Stimulated activated CD4-positive, alpha-beta T cell treated with anti-CD3 and anti-CD28 coated beads, Interleukin-1b, Interleukin-23, amount 100 ng/mL, for 48 hours (primary cell): ENCODE data around the gene CDH4.

Experiments used
- DNase-seq: peaks from one replicate; pipeline ENCODE4 v3.0.0-alpha.2; 2020

Gene CDH4

DNA sequence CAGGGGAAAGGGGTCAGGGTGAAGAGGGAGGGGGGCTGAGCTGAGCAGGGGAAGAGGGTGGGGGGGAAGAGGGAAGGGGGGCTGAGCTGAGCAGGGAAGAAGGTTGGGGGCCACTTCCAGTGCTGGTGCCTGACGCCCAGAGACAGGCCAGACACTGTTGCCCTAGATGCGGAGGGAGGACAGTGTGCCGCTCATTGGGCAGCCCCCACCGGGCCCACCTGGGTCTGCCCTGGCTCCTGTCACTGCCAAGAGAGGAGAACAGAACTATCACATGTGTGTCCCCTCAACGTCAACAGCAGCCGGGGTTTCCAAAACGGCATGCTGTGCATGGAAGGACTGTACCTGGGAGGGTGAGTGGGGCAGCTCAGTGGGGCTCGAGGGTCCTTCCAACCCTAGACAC is 342.1 kb downstream of the CDH4 start:
- DNase-seq, result no peak

DNA sequence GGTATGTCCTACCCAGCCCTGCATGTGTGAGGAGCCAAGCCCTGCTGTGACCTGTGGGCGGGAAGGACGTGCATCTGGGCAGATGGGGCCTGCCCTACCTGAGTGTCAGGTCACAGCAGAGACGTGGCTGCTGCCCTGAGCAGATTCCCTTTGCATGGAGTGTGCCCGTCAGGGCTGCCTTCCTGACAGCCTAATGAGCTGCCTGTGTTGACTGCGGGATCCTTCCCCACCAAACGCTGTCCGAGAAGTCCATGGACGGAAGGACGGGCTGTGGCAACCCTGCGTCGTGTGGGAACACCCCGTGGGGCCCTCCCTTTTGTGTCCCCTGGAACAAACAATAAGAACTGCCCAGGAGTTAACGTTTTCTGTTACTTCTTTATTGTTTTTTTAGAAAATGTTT is 343.2 kb downstream of the CDH4 start:
- DNase-seq, result no peak

- DNase-seq, result no peak
These were observed 344.7 kb downstream of the CDH4 start for GRCh38 chr20:61596687-61597330.

DNA sequence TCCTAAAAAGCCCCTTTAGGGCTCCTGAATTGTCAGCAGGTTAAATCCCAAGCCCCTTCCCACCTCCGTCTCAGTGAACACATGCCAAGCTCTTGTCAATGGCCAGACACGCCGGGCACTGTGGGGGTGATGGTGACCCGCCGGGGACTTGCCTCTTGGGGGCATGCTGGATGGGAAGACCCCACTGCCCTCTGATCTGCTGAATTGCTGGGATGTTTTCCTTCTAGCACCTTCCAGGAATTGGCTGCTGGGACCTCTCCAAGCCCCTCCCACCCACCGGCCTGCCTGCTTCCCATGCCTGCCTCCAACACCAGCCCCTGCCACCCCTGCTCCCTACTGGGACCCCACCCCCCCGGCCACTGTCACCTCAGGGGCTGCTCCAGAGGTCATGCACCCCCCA is 345.9 kb downstream of the CDH4 start:
- no peak for DNase-seq

DNA sequence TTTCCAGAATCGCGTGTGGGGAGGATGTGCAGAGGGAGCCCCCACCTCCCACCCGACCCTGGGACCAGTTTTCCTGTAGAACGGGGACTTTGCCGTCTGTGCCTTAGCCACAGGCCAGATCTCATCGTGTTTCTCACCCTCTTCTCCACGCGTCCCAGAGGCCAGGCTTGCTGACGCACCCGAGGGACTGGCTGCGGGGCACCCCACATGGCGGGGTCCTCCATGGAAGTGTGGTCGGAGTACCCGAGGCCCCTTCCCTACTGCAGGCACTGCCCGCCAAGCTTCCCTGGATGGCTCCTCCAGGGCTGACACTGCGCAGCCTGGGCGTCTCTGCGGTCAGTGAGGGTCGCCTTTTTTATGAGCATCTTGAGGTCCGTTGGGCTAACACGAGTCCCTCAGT is 346.5 kb downstream of the CDH4 start:
- no peak for DNase-seq

GRCh38 chr20:61599061-61599531 is 347.0 kb downstream of the CDH4 start:
- no peak for DNase-seq

- DNase-seq, result no peak
These were observed 347.5 kb downstream of the CDH4 start for GRCh38 chr20:61599541-61599992.

GRCh38 chr20:61600016-61600415 is 348.0 kb downstream of the CDH4 start:
- no peak for DNase-seq

DNA sequence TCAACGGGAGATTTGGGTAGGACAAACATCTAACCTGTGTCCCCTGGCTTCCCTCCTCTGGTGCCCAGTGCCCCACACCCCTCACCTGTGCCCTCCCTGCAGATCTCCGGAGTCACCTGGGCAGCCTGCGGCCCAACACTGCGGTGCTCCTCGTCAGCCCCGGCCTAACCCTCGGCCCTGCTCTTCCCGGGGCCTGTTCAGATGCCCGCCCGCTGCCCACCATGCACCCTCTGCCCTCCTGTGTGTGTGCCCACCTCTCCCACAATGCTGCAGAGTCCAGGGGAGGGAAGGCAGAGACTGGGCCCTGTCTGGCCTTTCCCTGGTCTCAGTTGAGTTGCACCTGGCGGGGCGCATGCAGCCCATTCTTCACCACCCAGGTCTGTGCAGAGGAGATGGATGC is 349.3 kb downstream of the CDH4 start:
- no peak for DNase-seq

- no peak for DNase-seq
These were observed 349.8 kb downstream of the CDH4 start for GRCh38 chr20:61601853-61602252.

GRCh38 chr20:61603715-61604114 is 351.7 kb downstream of the CDH4 start:
- DNase-seq, result no peak

DNA sequence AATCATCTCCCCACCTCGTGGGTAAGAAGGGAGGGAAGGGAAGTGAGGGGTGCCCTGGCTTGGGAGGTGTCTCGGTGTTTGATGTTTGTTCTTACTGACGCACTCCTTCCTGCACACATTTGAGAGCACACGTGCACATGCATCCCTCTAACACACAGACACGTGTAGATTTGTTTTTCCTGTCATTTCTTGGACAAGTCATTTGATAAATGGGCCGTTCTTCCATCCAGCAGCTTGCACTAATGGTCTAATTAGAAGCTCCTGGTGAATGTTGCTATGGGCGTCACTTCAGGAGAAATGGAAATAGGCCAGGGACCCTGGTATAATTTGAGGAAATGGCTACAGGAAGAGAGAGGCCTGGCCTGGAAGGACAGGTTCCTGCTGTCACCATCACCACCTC is 352.5 kb downstream of the CDH4 start:
- DNase-seq, result no peak

DNA sequence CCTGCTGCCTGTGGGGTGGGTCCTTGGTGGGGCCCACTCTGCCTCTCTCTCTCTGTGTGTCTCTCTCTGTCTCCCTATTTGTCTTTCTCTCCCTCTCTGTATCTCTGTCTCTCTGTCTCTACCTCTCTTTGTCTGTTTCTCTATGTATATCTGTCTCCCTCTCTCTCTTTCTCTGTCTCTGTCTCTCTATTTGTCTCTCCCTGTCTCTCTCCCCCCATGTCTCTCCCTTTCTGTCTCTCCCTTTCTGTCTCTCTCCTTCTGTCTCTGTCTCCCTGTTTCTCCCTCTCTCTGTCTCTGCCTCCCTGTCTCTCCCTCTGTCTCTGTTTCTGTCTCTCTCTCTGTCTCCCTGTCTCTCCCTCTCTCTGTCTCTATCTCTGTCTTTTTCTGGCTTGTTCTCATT is 353.2 kb downstream of the CDH4 start:
- no peak for DNase-seq

DNA sequence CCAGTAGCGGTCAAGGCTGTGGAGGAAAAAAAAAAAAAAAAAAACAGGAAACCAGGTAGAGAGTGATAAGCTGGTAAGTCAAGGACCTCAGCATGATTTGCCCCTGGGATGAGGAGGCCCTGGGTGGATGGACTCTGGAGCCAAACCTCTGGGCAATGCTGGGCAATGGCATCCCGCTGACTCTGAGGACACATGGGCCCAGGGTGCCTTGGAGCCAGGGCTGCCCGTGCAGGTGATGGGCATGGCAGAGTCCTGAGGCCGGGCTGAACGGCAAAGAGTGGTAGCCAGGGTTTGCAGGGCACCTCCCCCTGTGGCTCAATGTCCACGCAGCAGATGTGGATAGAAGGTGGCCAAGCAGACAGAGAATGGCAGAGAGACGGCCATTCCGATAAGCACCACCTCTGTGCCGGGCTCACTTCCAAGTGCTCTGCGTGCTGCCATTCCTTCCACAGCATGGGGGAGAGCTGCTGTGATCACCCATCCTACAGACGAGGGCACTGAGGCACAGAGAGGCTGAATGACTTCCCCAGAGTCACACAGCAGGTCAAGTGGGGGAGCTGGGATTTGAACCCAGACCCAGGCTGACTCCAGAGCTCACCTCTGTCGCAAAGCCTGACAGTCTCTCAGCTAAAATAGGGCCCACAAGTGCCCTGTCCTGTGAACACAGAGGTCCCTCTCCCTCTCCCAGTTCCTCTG is 353.9 kb downstream of the CDH4 start:
- DNase-seq, result no peak

DNA sequence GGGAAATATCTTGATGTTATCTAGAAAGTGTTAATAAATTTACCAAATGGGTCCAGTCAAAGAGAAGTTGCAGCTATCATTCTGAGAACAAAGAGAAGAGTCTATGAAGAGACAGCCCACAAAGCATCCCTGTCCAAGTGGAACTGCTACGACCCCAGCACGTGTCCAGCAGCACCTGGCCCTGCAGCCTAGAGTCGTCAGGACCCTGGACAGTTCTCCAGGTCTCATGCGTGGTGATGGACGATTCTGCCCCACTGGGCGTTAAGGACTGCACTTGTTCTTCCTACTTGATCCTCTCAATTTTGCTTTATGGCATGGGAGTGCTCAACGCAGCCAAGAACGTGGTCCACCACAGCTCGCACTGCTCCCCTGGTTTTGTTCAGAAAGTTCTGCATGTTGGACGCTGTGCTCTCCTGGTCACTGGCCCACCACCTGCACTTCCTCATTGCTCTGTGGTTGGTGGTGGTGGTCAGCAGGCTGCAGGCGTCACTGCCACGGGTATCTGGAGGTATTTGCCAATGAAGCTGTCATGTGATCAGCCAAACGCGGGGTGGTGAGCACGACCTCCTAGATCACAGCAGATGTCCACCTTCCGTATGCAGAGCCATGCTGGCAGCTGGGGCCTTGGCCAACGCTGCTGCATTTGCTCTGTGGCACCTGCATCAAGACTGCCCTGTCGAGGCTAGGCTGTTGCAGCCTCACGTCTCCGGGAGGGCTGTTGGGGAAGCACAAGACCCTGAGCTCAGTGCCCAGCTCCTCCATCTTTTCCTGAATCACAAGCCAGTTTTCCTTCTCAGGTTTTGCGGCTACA is 356.4 kb downstream of the CDH4 start:
- no peak for DNase-seq

DNA sequence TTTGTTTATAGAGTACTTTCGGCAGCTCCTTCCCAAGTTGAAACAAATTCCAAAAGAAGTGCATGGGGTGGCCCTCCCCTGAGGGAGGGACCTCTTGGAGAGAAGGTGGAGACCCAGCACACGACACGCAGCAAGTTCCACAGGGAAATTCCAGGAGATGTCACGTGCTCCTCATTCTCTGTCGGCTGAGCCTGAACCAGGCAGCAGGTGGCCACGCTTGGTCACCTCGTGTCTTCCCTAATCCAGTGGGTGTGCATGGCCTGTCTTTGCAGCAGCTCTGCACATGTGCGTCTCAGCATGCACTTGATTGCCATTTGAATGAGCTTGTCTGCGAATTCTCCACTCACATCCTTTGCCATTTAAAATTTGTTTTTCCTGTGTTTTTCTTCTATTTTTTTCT is 357.4 kb downstream of the CDH4 start:
- no peak for DNase-seq

DNA sequence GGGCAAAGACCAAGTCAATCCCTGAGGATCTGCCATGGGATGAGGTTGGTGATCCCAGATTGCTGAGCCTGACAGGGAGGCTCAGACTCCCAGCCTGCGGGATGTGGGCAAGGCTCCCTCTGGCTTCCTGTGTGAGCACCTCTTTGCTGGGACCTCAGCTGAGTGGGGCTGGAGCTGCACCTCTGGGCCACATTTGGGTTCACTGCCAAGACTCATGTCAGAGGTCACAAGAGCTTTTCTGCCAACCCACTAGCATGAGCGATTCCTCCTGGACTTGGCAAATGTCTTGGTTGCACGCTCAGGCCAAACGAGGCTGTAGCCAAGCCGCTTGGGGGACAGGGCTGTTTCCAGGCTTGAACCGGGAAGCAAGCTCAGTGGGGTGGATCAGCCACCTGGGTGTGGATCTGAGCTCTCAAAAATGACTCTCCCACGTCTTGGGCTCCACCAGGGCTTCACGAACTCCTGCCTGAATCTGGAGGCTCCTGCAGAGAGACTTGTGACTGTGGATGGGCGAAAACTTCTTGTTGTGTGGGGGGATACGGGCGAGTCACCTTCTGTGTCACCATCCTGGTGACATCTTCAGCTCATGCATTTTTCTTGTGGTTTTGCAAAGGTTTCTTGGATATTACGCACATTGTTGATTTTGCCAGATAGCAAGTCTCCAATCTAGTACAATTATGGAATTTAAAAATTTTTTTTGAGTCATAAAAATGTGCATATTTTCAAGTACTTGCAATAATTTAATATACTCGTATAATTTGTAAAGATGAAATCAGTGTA is 359.5 kb downstream of the CDH4 start:
- no peak for DNase-seq

DNA sequence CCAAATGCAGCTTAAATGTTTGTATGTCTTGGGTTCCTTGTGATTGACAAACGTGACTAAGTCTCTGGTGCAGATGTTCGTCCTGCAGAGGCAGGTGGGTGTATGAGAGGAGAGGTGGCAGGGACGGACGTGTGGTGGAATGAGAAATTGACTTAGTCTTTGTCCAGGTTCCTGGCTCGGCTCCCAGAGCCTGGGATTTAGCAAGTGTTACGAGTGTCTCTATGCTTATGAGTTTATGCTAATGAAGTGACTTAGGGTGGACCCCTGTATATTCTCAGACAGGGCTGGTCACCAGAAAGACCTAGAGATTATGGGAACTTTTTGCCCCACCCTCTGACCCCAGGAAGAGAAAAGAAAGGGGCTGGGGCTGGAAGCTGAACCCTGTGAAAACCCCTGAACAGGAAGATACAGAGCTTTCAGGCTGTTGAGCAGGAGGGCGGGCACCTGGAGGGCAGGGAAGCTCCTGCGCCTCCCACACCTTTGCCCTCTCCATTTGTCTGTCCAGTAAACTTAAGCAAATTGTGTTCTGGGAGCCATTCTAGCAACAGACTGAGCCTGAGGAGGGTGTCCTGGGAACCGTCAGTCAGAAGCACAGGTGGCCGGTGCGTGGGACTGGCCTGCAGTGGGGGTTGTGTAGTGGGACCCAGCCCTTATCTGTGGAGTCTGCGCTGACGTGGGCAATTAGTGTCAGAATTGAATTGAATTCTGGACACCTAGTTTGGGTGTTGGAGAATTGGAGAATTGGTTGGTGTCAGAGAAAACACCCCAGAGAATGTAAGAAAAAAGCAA is 362.1 kb downstream of the CDH4 start:
- no peak for DNase-seq

DNA sequence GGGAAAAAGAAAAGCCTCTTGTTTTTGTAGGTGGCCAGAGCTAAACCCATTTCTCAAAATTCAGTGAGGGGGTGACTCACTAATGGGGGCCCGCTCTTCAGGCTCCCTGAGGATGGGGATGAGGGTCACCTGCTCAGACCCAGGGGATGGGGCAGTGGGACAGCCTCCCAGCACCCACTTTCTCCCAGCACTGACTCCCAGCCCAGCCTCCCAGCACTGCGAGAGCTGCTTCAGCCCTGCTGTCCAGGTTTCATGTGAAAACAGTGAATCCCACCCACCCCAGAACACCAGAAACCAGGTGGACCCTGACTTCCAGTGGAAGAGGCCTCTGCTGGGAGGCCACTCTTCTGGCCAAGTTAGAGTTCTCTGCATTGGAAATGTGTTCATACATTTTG is 362.6 kb downstream of the CDH4 start:
- no peak for DNase-seq

DNA sequence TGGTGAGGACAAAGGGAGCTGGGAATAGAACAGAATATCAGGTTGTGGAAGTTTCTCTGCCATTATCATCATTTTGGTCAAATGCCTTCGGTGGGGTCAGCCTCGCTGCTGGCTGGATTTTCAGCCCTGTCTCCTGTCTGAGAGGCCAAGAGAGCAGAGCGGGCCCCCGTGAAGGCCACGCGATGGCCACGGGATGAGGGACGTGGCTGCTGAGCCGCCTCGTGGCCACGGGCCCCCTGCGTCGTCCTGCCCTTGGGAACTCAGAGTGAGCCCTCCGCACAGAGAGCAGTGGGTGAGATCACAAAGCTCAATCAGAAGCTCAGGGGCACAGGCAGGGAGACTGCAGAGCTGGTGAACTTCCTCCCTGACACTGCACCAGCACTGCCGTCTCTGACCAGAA is 363.7 kb downstream of the CDH4 start:
- no peak for DNase-seq

DNA sequence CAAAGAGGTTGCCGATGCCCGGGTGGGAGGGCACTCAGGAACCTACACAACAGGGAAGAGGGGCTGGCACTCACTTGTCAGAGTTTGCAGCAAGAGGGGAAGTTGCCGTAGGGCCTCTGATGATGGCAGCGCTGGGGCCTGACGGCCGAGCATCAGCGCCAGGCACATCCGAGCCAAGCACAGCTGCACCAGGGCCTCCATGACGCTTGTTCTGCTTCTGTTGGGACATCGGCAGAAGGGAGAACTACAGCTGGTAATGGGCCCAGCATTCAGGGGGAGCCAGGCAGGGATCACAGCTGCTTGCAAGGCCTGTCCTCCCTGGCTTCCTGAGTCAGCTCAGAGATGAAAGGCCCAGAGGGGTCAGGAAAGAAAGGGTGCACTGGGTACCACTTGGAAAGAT is 367.7 kb downstream of the CDH4 start:
- no peak for DNase-seq

- DNase-seq, result no peak
These were observed 368.1 kb downstream of the CDH4 start for GRCh38 chr20:61620174-61620573.
